ENCODE results near the gene NCAPD2.

NCAPD2 gene

GRCh38 chr12:6542209-6543009, 48.5 kb downstream of the NCAPD2 start:
- H3K4me1 ChIP-seq (ENCODE audit: low read length), result peaks cover 27% of the 10 kb centered on the region; the same call in 1 of the 2 replicates
- no peak overlapping the region for H3K9ac ChIP-seq (ENCODE audit: low read length)
- no peak overlapping the region for H3K27ac ChIP-seq (ENCODE audit: low read length)

DNA sequence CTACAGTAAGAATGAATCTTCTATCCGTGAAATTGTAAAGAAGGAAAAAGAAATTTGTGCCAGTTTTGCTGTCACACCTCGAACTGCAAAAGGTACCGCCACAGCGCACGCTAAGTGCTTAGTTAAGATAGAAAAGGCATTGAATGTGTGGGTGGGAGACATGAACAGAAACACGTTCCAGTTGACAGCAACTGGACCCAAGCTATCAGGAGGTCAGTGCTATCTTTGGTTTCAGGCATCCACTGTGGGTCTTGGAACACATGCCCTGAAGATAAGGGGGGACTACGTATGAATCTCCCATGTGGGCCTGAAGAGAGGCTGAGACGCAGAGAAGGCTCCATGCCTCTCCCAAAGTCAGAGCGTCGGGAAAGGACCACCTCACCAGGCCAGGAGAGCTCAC, 52.1 kb downstream of the NCAPD2 start:
- peaks cover 2% of the 10 kb centered on the region for H3K36me3 ChIP-seq (replicated peaks; ENCODE audit: low read depth, low read length)
- no peaks in the 10 kb centered on the region for H3K27me3 ChIP-seq (ENCODE audit: low read depth, low read length)
- H3K79me2 ChIP-seq (ENCODE audit: low read length), result no peaks in the 10 kb centered on the region
- H3K9me3 ChIP-seq (ENCODE audit: insufficient read depth, low read length), result no peaks in the 10 kb centered on the region
- no peak overlapping the region for H3K4me2 ChIP-seq (ENCODE audit: low read length)
- H3K9ac ChIP-seq (ENCODE audit: low read length), result no peak overlapping the region
- TF ChIP-seq, protein P1, sequence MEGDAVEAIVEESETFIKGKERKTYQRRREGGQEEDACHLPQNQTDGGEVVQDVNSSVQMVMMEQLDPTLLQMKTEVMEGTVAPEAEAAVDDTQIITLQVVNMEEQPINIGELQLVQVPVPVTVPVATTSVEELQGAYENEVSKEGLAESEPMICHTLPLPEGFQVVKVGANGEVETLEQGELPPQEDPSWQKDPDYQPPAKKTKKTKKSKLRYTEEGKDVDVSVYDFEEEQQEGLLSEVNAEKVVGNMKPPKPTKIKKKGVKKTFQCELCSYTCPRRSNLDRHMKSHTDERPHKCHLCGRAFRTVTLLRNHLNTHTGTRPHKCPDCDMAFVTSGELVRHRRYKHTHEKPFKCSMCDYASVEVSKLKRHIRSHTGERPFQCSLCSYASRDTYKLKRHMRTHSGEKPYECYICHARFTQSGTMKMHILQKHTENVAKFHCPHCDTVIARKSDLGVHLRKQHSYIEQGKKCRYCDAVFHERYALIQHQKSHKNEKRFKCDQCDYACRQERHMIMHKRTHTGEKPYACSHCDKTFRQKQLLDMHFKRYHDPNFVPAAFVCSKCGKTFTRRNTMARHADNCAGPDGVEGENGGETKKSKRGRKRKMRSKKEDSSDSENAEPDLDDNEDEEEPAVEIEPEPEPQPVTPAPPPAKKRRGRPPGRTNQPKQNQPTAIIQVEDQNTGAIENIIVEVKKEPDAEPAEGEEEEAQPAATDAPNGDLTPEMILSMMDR (IDR thresholded peaks at IDR 0.05; ENCODE audit: low read depth, low read length), result no peak
- no peak for TF ChIP-seq EZH2phosphoT487 (IDR thresholded peaks at IDR 0.05; ENCODE audit: low read depth)
- H3K4me3 ChIP-seq (ENCODE audit: low read length), result no peak overlapping the region
- no peaks in the 10 kb centered on the region for H4K20me1 ChIP-seq (ENCODE audit: insufficient read depth, low read length)
- H3K4me1 ChIP-seq (ENCODE audit: low read length), result 0 out of 2 replicates have a peak, but pooled peaks cover under 1% of the 10 kb centered on the region
- no peak overlapping the region for H3K27ac ChIP-seq (ENCODE audit: low read length)
- H2AFZ ChIP-seq (ENCODE audit: low read depth, low read length), result no peak overlapping the region

More at GRCh38 chr12:6542209-6543009, 48.5 kb downstream of the NCAPD2 start:
- TF ChIP-seq EZH2phosphoT487 (IDR thresholded peaks at IDR 0.05; ENCODE audit: low read depth), result no peak
- TF ChIP-seq, protein P1 (IDR thresholded peaks at IDR 0.05; ENCODE audit: low read depth, low read length), result no peak
- Histone ChIP-seq H4K20me1 (ENCODE audit: insufficient read depth, low read length) (peaks cover 19% of the 10 kb centered on the region), H3K79me2 (ENCODE audit: low read length) (no peaks in the 10 kb centered on the region), H3K9me3 (ENCODE audit: insufficient read depth, low read length) (no peaks in the 10 kb centered on the region), H3K27me3 (ENCODE audit: low read depth, low read length) (no peaks in the 10 kb centered on the region), H3K4me2 (ENCODE audit: low read length) (no peak overlapping the region), H2AFZ (ENCODE audit: low read depth, low read length) (no peak overlapping the region), H3K36me3 (replicated peaks; ENCODE audit: low read depth, low read length) (peaks cover 6% of the 10 kb centered on the region), H3K4me3 (ENCODE audit: low read length) (no peak overlapping the region)

DNA sequence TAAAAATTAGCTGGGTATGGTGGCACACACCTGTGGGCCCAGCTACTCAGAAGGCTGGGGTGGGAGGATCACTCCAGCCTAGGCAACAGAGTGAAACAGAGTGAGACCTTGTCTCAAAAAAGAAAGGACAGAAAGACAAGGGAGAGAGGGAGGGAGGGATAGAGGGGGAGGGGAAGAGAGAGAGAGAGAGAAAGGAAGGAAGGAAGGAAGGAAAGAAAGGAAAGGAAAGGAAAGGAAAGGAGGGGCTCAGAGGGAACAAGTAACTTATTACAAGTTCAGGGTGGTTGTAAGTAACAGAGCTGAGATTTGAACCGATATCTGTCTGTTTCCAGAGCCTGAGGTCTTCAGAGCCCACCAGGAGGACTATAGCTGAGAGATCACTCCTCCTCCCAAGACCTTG, 53.7 kb downstream of the NCAPD2 start:
- Histone ChIP-seq H3K27me3 (ENCODE audit: low read depth, low read length) (no peaks in the 10 kb centered on the region), H3K4me3 (ENCODE audit: low read length) (no peak overlapping the region), H3K9ac (ENCODE audit: low read length) (no peak overlapping the region), H3K4me1 (ENCODE audit: low read length) (no peaks in the 10 kb centered on the region), H3K79me2 (ENCODE audit: low read length) (no peaks in the 10 kb centered on the region), H3K9me3 (ENCODE audit: insufficient read depth, low read length) (no peaks in the 10 kb centered on the region), H3K36me3 (replicated peaks; ENCODE audit: low read depth, low read length) (peaks cover 2% of the 10 kb centered on the region), H2AFZ (ENCODE audit: low read depth, low read length) (no peak overlapping the region), H3K27ac (ENCODE audit: low read length) (no peak overlapping the region), H4K20me1 (ENCODE audit: insufficient read depth, low read length) (no peaks in the 10 kb centered on the region), H3K4me2 (ENCODE audit: low read length) (no peak overlapping the region)
- TF ChIP-seq, protein P1 (IDR thresholded peaks at IDR 0.05; ENCODE audit: low read depth, low read length), result no peak
- no peak for TF ChIP-seq EZH2phosphoT487 (IDR thresholded peaks at IDR 0.05; ENCODE audit: low read depth)

GRCh38 chr12:6547987-6548386, 54.1 kb downstream of the NCAPD2 start:
- no peaks in the 10 kb centered on the region for H3K79me2 ChIP-seq (ENCODE audit: low read length)
- no peak overlapping the region for H2AFZ ChIP-seq (ENCODE audit: low read depth, low read length)
- H3K4me1 ChIP-seq (ENCODE audit: low read length), result no peaks in the 10 kb centered on the region
- no peak overlapping the region for H3K4me2 ChIP-seq (ENCODE audit: low read length)
- H3K9ac ChIP-seq (ENCODE audit: low read length), result no peak overlapping the region
- peaks cover 2% of the 10 kb centered on the region for H3K36me3 ChIP-seq (replicated peaks; ENCODE audit: low read depth, low read length)
- no peak overlapping the region for H3K4me3 ChIP-seq (ENCODE audit: low read length)
- no peaks in the 10 kb centered on the region for H3K9me3 ChIP-seq (ENCODE audit: insufficient read depth, low read length)
- no peak for TF ChIP-seq EZH2phosphoT487 (IDR thresholded peaks at IDR 0.05; ENCODE audit: low read depth)
- TF ChIP-seq, protein P1 (IDR thresholded peaks at IDR 0.05; ENCODE audit: low read depth, low read length), result no peak
- no peaks in the 10 kb centered on the region for H4K20me1 ChIP-seq (ENCODE audit: insufficient read depth, low read length)
- H3K27ac ChIP-seq (ENCODE audit: low read length), result no peak overlapping the region
- no peaks in the 10 kb centered on the region for H3K27me3 ChIP-seq (ENCODE audit: low read depth, low read length)
